B cell (primary cell): ENCODE measurements around the gene RIPOR3. TPM values are rescaled to one million over a fixed set of nuclear protein-coding genes. Genes with fewer than 3 reads are reported as not detected.

ENCODE experiments used
- ATAC-seq: fragments of 200-7000 bp; cut with Tn5 transposase; one replicate; pipeline ENCODE4 v1.10.0; 2021; ENCODE audit warnings: low read depth, mild to moderate bottlenecking, moderate number of reproducible peaks, moderate library complexity
- CTCF ChIA-PET: fragments of 350-600 bp; sonication (Branson Sonifier 250); formaldehyde crosslinking; loops from one replicate; lab custom pipeline; 2021; ENCODE audit warnings: antibody characterized with exemption, inconsistent platforms; lab: Charles Lee
- POLR2A ChIA-PET: fragments of 350-600 bp; sonication (Branson Sonifier 250); formaldehyde crosslinking; loops from one replicate; lab custom pipeline; 2021; ENCODE audit warnings: antibody characterized with exemption; lab: Charles Lee
- DNase-seq: peaks from one replicate; pipeline ENCODE4 v3.0.0; 2013
- H2AFZ ChIP-seq: 2 replicates; pipeline ENCODE4 v1.6.1; 2012; ENCODE audit warnings: mild to moderate bottlenecking, low read depth, low read length; ENCODE audit not compliant: insufficient read depth, poor library complexity, severe bottlenecking
- H3K27ac ChIP-seq, 2 donors: 1 replicate in 1 of 2; 2 replicates in 1 of 2; pipeline ENCODE4 v1.5.1; 2012 to 2013; ENCODE audit warnings: low read length in 2 of 2, mild to moderate bottlenecking in 2 of 2, moderate library complexity in 1 of 2
- H3K27me3 ChIP-seq, 4 experiments: fragments of 200-600 bp in 1 of 4; sonication (generic) in 1 of 4; replicated peaks in 1 of 4; 1 replicate in 2 of 4; 2 replicates in 2 of 4; pipeline versions ENCODE4 v1.6.1 to v1.7.0; 2013 to 2016; ENCODE audit warnings: low read length in 3 of 4, mild to moderate bottlenecking in 2 of 4, mixed read lengths in 1 of 4, moderate library complexity in 1 of 4; ENCODE audit not compliant: insufficient read depth in 4 of 4, control insufficient read depth in 3 of 4; ENCODE audit errors: control extremely low read depth in 1 of 4
- H3K36me3 ChIP-seq, 2 experiments: replicated peaks in 1 of 2; 1 replicate in 1 of 2; 2 replicates in 1 of 2; pipeline versions ENCODE4 v1.6.1 to v1.7.1; 2013; ENCODE audit warnings: low read length in 1 of 2; ENCODE audit not compliant: insufficient read depth in 2 of 2, control insufficient read depth in 1 of 2; ENCODE audit errors: control extremely low read depth in 1 of 2, extremely low read depth in 1 of 2
- H3K4me1 ChIP-seq, 2 donors: fragments of 200-600 bp in 1 of 2; sonication (generic) in 1 of 2; 1 replicate in 1 of 2; 2 replicates in 1 of 2; pipeline versions ENCODE4 v1.5.1 to v1.6.1; 2013 to 2017; ENCODE audit warnings: low read length in 2 of 2; ENCODE audit not compliant: control insufficient read depth in 2 of 2, insufficient read depth in 2 of 2
- H3K4me2 ChIP-seq: replicated peaks from 2 replicates; pipeline ENCODE3; 2012; ENCODE audit warnings: mild to moderate bottlenecking, low read depth, low read length; ENCODE audit not compliant: poor library complexity, severe bottlenecking
- H3K4me3 ChIP-seq, 5 experiments: fragments of 200-600 bp in 1 of 5; sonication (generic) in 1 of 5; 1 replicate in 3 of 5; 2 replicates in 2 of 5; pipeline versions ENCODE4 v1.5.1 to v1.7.0; 2011 to 2016; ENCODE audit warnings: low read length in 4 of 5, mild to moderate bottlenecking in 4 of 5, low read depth in 2 of 5, control low read depth in 1 of 5, moderate library complexity in 1 of 5; ENCODE audit not compliant: insufficient read depth in 1 of 5; ENCODE audit errors: control extremely low read depth in 1 of 5, extremely low read depth in 1 of 5
- H3K79me2 ChIP-seq: fragments of 200-600 bp; sonication (generic); one replicate; pipeline ENCODE4 v1.6.0; 2016; ENCODE audit warnings: low read length; ENCODE audit not compliant: control insufficient read depth, insufficient read depth
- H3K9ac ChIP-seq: fragments of 200-600 bp; sonication (generic); 2 replicates; pipeline ENCODE4 v1.6.1; 2017; ENCODE audit warnings: mild to moderate bottlenecking, low read length, moderate library complexity
- H3K9me3 ChIP-seq, 3 donors: one replicate each; pipeline versions ENCODE4 v1.6.1 to v1.7.1; 2013; ENCODE audit warnings: low read length in 2 of 3; ENCODE audit not compliant: control insufficient read depth in 2 of 3, insufficient read depth in 1 of 3; ENCODE audit errors: control extremely low read depth in 1 of 3
- H4K20me1 ChIP-seq: 2 replicates; pipeline ENCODE4 v1.6.0; 2012; ENCODE audit warnings: mild to moderate bottlenecking, low read length; ENCODE audit not compliant: insufficient read depth, control insufficient read depth, poor library complexity, severe bottlenecking
- H3K27ac Mint-ChIP-seq: one replicate; pipeline ENCODE4 v1.8.0; 2021; ENCODE audit warnings: mixed read lengths
- H3K27me3 Mint-ChIP-seq: one replicate; pipeline ENCODE4 v1.8.0; 2021; ENCODE audit warnings: mixed read lengths
- H3K4me1 Mint-ChIP-seq: one replicate; pipeline ENCODE4 v1.8.0; 2021; ENCODE audit warnings: mixed read lengths
- H3K4me3 Mint-ChIP-seq: one replicate; pipeline ENCODE4 v1.8.0; 2021; ENCODE audit warnings: mixed read lengths
- H3K9me3 Mint-ChIP-seq: one replicate; pipeline ENCODE4 v1.8.0; 2022; ENCODE audit warnings: mixed read lengths; ENCODE audit not compliant: insufficient read depth
- EZH2 ChIP-seq: IDR thresholded peaks from 2 replicates; pipeline ENCODE4 v1.6.1; 2012; ENCODE audit warnings: borderline replicate concordance, low read depth, mild to moderate bottlenecking, moderate library complexity, low read length; ENCODE audit not compliant: insufficient read depth, poor library complexity, severe bottlenecking
- WGBS: methylation state at CpG from one replicate; pipeline ENCODE4 v1.1.5; 2013; ENCODE audit warnings: missing lambda C conversion rate; ENCODE audit not compliant: insufficient coverage; 5-methylcytosine and 5-hydroxymethylcytosine counted together
- intact Hi-C: fragments of 100-400 bp; cut with micrococcal nuclease; formaldehyde crosslinking; loops from one replicate; pipeline ENCODE4 v1.10.0; 2022
- polyA minus RNA-seq: library from RNA; depleted of rRNA, polyadenylated mRNA; stranded (reverse); fragments of >200 nt; gene quantifications from 2 replicates; pipeline ENCODE4 v1.2.3, GENCODE V29; 2012
- polyA plus RNA-seq: library from polyadenylated mRNA; depleted of rRNA; stranded (reverse); fragments of >200 nt; gene quantifications from 2 replicates; pipeline ENCODE4 v1.2.3, GENCODE V29; 2012
- total RNA-seq, 2 donors: library from RNA; stranded (reverse); fragments of 120-200 nt in 1 of 2; gene quantifications; 1 replicate in 1 of 2; 2 replicates in 1 of 2; pipeline versions ENCODE4 v1.2.3 to v1.2.4, GENCODE V29; 2013 to 2022
- TF ChIP-seq, protein P1 (sequence below): fragments of 200-600 bp; IDR thresholded peaks from one replicate; pipeline ENCODE4 v1.8.0; 2022; ENCODE audit warnings: antibody characterized with exemption, mild to moderate bottlenecking

The RIPOR3 gene, protein sequence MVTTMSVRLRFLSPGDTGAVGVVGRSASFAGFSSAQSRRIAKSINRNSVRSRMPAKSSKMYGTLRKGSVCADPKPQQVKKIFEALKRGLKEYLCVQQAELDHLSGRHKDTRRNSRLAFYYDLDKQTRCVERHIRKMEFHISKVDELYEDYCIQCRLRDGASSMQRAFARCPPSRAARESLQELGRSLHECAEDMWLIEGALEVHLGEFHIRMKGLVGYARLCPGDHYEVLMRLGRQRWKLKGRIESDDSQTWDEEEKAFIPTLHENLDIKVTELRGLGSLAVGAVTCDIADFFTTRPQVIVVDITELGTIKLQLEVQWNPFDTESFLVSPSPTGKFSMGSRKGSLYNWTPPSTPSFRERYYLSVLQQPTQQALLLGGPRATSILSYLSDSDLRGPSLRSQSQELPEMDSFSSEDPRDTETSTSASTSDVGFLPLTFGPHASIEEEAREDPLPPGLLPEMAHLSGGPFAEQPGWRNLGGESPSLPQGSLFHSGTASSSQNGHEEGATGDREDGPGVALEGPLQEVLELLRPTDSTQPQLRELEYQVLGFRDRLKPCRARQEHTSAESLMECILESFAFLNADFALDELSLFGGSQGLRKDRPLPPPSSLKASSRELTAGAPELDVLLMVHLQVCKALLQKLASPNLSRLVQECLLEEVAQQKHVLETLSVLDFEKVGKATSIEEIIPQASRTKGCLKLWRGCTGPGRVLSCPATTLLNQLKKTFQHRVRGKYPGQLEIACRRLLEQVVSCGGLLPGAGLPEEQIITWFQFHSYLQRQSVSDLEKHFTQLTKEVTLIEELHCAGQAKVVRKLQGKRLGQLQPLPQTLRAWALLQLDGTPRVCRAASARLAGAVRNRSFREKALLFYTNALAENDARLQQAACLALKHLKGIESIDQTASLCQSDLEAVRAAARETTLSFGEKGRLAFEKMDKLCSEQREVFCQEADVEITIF
- total RNA-seq = 0.27 TPM in 1 of 2 replicates, not detected in the other
- 0.16 TPM for total RNA-seq (2013)
- 0.09 TPM in 1 of 2 replicates, not detected in the other for polyA plus RNA-seq
- polyA minus RNA-seq = 0.34 and 0.43 TPM in 2 replicates

DNA sequence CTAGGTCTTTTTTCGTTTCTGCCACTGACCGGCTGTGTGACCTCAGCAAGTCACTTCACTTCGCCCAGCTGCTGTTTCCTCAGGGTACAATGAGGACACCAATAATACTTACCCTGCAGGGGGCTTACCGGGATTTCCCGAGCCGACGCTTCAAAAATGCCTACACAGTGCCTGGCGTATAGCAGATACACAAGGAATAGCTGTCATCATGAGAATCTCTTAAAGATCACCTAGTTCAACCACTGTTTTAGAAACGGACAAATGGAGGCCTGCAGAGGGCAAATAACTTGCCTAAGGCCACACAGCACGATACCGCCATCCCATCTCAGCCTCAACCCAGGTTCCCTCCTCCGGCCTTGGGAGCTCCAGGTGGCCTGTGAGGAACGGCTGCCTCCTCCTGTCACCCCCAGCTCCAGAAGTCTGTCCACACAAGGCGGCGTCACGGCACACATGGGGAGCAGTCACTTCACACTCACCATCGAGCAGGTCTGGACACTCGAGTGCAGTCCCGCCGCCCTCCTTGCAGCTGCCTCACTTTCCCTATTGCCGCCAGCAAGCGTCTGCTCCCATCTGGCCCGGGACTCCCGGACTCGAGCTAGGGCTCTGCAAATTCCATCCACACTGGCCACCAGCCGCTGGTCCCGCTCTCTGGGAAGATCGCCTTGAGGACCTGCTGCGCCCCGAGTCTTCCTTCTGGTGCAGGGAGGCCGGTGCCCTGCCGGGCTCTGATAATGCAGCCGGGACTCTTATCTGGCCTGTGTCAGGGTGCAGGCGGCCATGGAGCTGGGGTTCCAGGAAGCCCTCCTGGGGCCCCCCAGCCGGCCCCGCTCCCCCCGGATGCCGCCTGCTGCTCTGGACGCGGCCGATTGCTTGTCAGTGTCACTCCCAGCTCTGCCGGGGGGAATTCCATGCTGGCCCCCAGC is at the start of gene RIPOR3:
TSS of gene RIPOR3 (minus strand) at position 893 of the 923 bp plus-strand sequence. CDS start at position 479, 414 bp downstream.
- DNase-seq = no peak
- no peak within 1 kb of the TSS for H3K27ac ChIP-seq
- H2AFZ ChIP-seq = peak within 1 kb of the TSS; percentile 30
- 7% methylated on average over 42 of the region's 42 CpGs for WGBS
- peak within 1 kb of the TSS; percentile 46 for H3K4me2 ChIP-seq
- no peaks in the 10 kb centered on the region for H3K9me3 ChIP-seq
- H3K27me3 ChIP-seq = peaks cover 0 to 50% (median 9%) of the 10 kb centered on the region in 4 experiments
- peaks cover 12% of the 10 kb centered on the region in 2 donors for H3K4me1 ChIP-seq
- no peaks in the 10 kb centered on the region for H3K9me3 Mint-ChIP-seq
- H3K79me2 ChIP-seq = no peaks in the 10 kb centered on the region
- H3K4me3 ChIP-seq = no peak within 1 kb of the TSS
- no peak within 1 kb of the TSS for H3K9ac ChIP-seq
- ChIA-PET POLR2A (no interaction called here), CTCF (interaction anchor here (0.7 to 0.9 kb wide), 2 partner anchors 10 to 59 kb away, joined by 3 read pairs; no protein-coding TSS in a partner anchor)
- H3K4me1 Mint-ChIP-seq = peaks cover 11% of the 10 kb centered on the region
- peaks cover 51% of the 10 kb centered on the region for H3K27me3 Mint-ChIP-seq
- no peaks in the 10 kb centered on the region for H4K20me1 ChIP-seq
- peak within 1 kb of the TSS; percentile 37 for H3K4me3 Mint-ChIP-seq
- no peak within 1 kb of the TSS for H3K27ac Mint-ChIP-seq
- TF ChIP-seq EZH2 = no peak
- TF ChIP-seq, protein P1, sequence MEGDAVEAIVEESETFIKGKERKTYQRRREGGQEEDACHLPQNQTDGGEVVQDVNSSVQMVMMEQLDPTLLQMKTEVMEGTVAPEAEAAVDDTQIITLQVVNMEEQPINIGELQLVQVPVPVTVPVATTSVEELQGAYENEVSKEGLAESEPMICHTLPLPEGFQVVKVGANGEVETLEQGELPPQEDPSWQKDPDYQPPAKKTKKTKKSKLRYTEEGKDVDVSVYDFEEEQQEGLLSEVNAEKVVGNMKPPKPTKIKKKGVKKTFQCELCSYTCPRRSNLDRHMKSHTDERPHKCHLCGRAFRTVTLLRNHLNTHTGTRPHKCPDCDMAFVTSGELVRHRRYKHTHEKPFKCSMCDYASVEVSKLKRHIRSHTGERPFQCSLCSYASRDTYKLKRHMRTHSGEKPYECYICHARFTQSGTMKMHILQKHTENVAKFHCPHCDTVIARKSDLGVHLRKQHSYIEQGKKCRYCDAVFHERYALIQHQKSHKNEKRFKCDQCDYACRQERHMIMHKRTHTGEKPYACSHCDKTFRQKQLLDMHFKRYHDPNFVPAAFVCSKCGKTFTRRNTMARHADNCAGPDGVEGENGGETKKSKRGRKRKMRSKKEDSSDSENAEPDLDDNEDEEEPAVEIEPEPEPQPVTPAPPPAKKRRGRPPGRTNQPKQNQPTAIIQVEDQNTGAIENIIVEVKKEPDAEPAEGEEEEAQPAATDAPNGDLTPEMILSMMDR = no peak
- intact Hi-C loops = no loop called here
- no peaks in the 10 kb centered on the region for H3K36me3 ChIP-seq
- ATAC-seq = no peak
